BLaER1 (cell line): ENCODE results near the gene NEK9.
"Not testable (repeated sequence)": the region's sequence is repeated elsewhere in the genome, so short reads cannot be mapped to it uniquely, and the experiment has no call there.

Experiments
- H3K27ac ChIP-seq: shearing (Covaris generic); formaldehyde crosslinking; 2 replicates; pipeline ENCODE4 v1.8.1; 2022
- H3K27me3 ChIP-seq: shearing (Covaris generic); formaldehyde crosslinking; 2 replicates; pipeline ENCODE4 v1.8.1; 2022
- H3K36me3 ChIP-seq: shearing (Covaris generic); formaldehyde crosslinking; 2 replicates; pipeline ENCODE4 v1.8.1; 2022
- H3K4me1 ChIP-seq: shearing (Covaris generic); formaldehyde crosslinking; 2 replicates; pipeline ENCODE4 v1.8.1; 2022
- H3K4me2 ChIP-seq: shearing (Covaris generic); formaldehyde crosslinking; 2 replicates; pipeline ENCODE4 v1.8.1; 2022
- H3K4me3 ChIP-seq: shearing (Covaris generic); formaldehyde crosslinking; 2 replicates; pipeline ENCODE4 v1.8.1; 2022
- H3K9ac ChIP-seq: shearing (Covaris generic); formaldehyde crosslinking; 2 replicates; pipeline ENCODE4 v1.8.1; 2022
- H3K9me3 ChIP-seq: shearing (Covaris generic); formaldehyde crosslinking; 2 replicates; pipeline ENCODE4 v1.8.1; 2022
- H4K20me1 ChIP-seq: shearing (Covaris generic); formaldehyde crosslinking; 2 replicates; pipeline ENCODE4 v1.8.1; 2022
- Cebpa-rat ChIP-seq: shearing (Covaris generic); IDR thresholded peaks from 2 replicates; pipeline ENCODE4 v1.8.1; 2022

NEK9 gene

DNA sequence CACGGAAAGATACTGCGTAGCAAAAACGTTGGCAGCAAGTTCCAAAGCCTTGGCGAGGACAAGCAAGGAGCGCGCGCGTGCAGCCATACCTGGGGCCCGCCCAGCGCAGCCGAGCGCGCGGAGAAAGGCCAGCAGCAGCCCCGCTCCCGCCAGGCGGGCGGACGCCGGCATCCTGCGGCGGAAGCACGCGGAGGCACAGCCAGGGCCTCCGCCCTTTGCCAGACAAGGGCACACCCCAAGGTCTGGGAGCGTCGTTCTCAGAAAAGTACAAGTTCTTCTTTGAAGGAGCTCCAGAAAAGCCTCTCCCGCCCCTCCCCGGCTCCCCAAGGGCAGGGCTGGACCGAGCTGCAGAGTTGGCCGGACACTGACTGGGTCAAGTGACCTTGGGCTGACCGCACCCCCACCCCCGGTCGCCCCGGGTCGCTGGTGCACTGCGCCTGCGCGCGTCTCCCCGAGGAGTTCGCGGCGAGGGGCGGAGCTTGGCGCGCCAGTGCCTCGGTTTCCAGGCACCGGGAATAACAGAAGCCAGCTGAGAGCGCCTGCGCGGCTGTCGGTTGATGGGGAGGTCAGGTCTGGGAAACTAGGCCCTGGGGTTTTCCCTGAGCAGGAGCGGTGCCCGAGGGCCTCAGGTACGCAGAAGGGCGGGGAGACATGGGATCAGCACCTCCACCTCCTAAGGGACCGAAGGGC is 57.6 kb downstream of the NEK9 start, which contains the start of gene ZC2HC1C:
ZC2HC1C (plus strand) TSS at position 521 of the 690 bp plus-strand sequence. CDS start 933 bp downstream, outside the sequence.
- peak within 1 kb of the TSS; percentile 75 for H3K4me2 ChIP-seq
- no peak within 1 kb of the TSS for H3K27ac ChIP-seq
- H3K9me3 ChIP-seq = no peaks in the 10 kb centered on the region
- peak within 1 kb of the TSS; percentile 42; the same call in 1 of the 2 replicates for H3K9ac ChIP-seq
- H3K4me1 ChIP-seq = peaks cover 25% of the 10 kb centered on the region
- no peaks in the 10 kb centered on the region for H3K36me3 ChIP-seq
- no peaks in the 10 kb centered on the region for H4K20me1 ChIP-seq
- H3K27me3 ChIP-seq = peaks cover 28% of the 10 kb centered on the region
- peak within 1 kb of the TSS; percentile 61 for H3K4me3 ChIP-seq
- no peak for TF ChIP-seq Cebpa-rat

- Histone ChIP-seq H3K9me3 (no peaks in the 10 kb centered on the region), H3K27me3 (peaks cover 28% of the 10 kb centered on the region), H3K4me3 (peak overlapping the region; percentile 61), H3K4me1 (peaks cover 26% of the 10 kb centered on the region), H3K4me2 (peak overlapping the region; percentile 75), H4K20me1 (no peaks in the 10 kb centered on the region), H3K27ac (no peak overlapping the region), H3K36me3 (no peaks in the 10 kb centered on the region), H3K9ac (peak overlapping the region; percentile 42; the same call in 1 of the 2 replicates)
- no peak for TF ChIP-seq Cebpa-rat
Observed at GRCh38 chr14:75068294-75069120, 58.3 kb downstream of the NEK9 start.

- H3K27me3 ChIP-seq = peaks cover 28% of the 10 kb centered on the region
- H3K36me3 ChIP-seq, H3K27ac ChIP-seq, H3K9ac ChIP-seq, H4K20me1 ChIP-seq, H3K4me2 ChIP-seq, H3K9me3 ChIP-seq, H3K4me3 ChIP-seq: not testable (repeated sequence)
- peaks cover 25% of the 10 kb centered on the region for H3K4me1 ChIP-seq
Observed at GRCh38 chr14:75067765-75068164, 59.1 kb downstream of the NEK9 start.

DNA sequence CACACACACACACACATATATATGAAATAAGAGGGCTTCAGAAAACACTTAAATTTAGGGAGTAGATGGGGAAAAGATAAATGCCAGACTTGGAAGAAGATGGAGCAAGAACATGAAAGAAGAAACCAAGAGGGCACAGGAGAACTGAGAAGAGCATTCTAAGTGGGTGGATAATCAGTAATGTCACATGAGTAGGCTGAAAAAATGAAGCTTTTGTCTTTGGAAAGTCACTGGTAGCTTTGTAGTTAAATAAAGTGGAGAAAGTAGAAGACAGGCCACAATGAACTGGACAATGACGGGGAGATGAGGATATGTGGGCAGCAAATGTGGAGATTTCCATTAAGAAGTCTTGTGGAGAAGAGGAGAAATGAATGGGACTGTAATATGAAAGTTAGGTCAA is 59.6 kb downstream of the NEK9 start:
- no peak overlapping the region for H3K27ac ChIP-seq
- peaks cover 28% of the 10 kb centered on the region for H3K27me3 ChIP-seq
- no peak overlapping the region for H3K4me3 ChIP-seq
- no peaks in the 10 kb centered on the region for H4K20me1 ChIP-seq
- no peak for TF ChIP-seq Cebpa-rat
- peaks cover 30% of the 10 kb centered on the region for H3K4me1 ChIP-seq
- no peak overlapping the region for H3K9ac ChIP-seq
- H3K9me3 ChIP-seq = no peaks in the 10 kb centered on the region
- H3K4me2 ChIP-seq = no peak overlapping the region
- H3K36me3 ChIP-seq = no peaks in the 10 kb centered on the region

DNA sequence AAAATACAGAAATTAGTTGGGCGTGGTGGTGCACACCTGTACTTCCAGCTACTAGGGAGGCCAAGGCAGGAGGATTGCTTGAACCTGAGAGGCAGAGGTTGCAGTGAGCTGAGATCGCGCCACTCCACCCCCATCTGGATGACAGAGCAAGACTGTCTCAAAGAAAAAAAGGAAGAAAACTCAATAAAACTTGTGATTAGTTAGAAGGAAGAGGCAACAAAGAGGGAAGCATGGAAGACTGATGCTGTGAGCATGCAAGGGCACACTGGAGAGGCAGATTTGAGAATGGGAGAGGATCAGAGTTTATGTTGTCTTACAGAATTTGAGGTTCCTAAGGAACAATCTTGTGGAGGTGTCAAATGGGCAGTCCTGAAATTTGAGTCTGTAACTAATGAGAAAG is 60.2 kb downstream of the NEK9 start:
- H3K4me3 ChIP-seq = no peak overlapping the region
- TF ChIP-seq Cebpa-rat = no peak
- H3K27me3 ChIP-seq = peaks cover 28% of the 10 kb centered on the region
- H3K36me3 ChIP-seq = no peaks in the 10 kb centered on the region
- no peak overlapping the region for H3K4me2 ChIP-seq
- H3K4me1 ChIP-seq = peaks cover 30% of the 10 kb centered on the region
- H3K27ac ChIP-seq = no peak overlapping the region
- no peaks in the 10 kb centered on the region for H3K9me3 ChIP-seq
- no peaks in the 10 kb centered on the region for H4K20me1 ChIP-seq
- no peak overlapping the region for H3K9ac ChIP-seq

DNA sequence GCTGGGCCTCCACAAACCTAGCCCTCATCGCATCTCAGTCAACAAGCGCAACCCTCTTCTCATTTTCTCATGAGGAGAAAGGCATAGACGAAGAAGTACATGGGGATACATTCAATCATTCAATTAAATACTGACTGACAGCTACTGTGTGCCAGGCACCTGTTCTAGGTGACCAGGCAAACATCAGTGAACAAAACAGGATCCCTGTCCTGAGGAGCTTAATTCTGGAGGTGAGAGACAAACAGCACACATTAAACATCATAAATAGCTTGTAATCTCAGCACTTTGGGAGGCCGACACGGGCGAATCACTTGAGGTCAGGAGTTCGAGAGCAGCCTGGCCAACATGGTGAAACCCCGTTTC is 62.7 kb downstream of the NEK9 start:
- peaks cover 25% of the 10 kb centered on the region for H3K4me1 ChIP-seq
- H3K4me3 ChIP-seq = peak overlapping the region; percentile 79
- peak overlapping the region; percentile 93 for H3K4me2 ChIP-seq
- TF ChIP-seq Cebpa-rat = no peak
- peaks cover 14% of the 10 kb centered on the region for H3K36me3 ChIP-seq
- H3K27ac ChIP-seq = no peak overlapping the region
- H3K9ac ChIP-seq = peak overlapping the region; percentile 82
- peaks cover 9% of the 10 kb centered on the region for H3K9me3 ChIP-seq
- H3K27me3 ChIP-seq = peaks cover 17% of the 10 kb centered on the region
- H4K20me1 ChIP-seq = no peaks in the 10 kb centered on the region

DNA sequence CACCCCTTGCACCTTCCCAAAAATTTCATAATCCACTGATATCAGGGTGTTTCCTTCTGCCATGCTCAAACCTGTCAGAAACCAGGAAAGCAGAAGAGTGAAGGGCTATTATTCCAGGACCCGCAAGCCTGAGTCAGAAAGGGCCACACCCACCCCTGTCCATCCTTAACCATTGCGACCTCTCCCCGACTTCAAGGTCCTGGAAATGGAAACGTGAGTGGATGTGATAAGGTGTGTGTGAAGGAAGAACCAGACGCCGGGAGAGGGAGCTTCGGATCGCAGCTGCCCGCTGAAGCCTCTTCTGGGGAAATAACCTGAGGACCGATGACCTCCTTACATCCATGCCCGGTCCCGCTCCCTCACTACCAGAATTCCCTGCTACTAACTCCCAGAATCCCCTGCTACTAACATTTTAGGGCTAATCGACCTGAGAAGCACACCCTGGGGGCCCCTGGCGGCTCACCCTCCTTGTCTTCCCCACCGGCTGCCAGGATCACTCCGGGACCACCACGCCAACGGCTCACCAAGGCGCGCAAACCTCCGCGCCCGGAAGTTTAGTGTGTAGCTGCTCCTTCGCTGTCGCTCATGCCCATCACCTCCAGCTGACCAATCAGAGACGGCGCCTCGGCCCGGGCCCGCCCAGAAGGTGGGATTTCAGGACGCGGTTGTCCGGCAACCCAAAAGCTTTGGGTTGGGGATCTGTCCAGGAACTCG is 63.2 kb downstream of the NEK9 start, which contains the start of gene ACYP1:
ACYP1 (minus strand) TSS at position 534 of the 714 bp plus-strand sequence; CDS start at position 63, 471 bp downstream.
- Histone ChIP-seq H4K20me1 (no peaks in the 10 kb centered on the region), H3K27ac (peak within 1 kb of the TSS; percentile 68), H3K27me3 (peaks cover 12% of the 10 kb centered on the region), H3K4me2 (peak within 1 kb of the TSS; percentile 93), H3K4me3 (peak within 1 kb of the TSS; percentile 79), H3K4me1 (peaks cover 20% of the 10 kb centered on the region), H3K36me3 (peaks cover 19% of the 10 kb centered on the region), H3K9me3 (peaks cover 9% of the 10 kb centered on the region), H3K9ac (peak within 1 kb of the TSS; percentile 82)
- TF ChIP-seq Cebpa-rat = no peak

DNA sequence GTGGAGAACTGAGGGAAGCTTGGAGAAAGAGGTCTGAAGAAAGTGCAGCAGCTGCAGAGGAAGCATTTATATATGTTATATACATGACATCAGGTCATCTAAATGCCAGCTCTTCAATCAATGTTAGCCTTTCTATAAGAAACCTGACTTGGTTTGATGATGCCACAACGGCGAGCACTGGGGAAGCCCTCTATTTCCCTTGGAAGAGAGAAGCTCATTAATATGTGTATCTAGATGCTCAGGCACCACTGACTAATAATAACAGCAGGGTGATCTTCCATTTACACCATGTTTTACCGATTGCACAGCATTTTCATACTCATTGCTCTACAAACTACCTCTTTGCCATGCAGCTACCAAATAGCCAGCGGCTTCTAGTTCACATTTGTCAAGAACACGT is 63.8 kb downstream of the NEK9 start:
- peak overlapping the region; percentile 82 for H3K9ac ChIP-seq
- peaks cover 20% of the 10 kb centered on the region for H3K36me3 ChIP-seq
- H3K4me1 ChIP-seq = peaks cover 16% of the 10 kb centered on the region
- no peaks in the 10 kb centered on the region for H4K20me1 ChIP-seq
- H3K27me3 ChIP-seq = peaks cover 5% of the 10 kb centered on the region
- peak overlapping the region; percentile 79 for H3K4me3 ChIP-seq
- peaks cover 9% of the 10 kb centered on the region for H3K9me3 ChIP-seq
- H3K27ac ChIP-seq = no peak overlapping the region
- H3K4me2 ChIP-seq = peak overlapping the region; percentile 93
- no peak for TF ChIP-seq Cebpa-rat

- Histone ChIP-seq H4K20me1 (no peaks in the 10 kb centered on the region), H3K4me2 (no peak overlapping the region), H3K27me3 (no peaks in the 10 kb centered on the region), H3K27ac (no peak overlapping the region), H3K9ac (no peak overlapping the region), H3K4me1 (peaks cover 16% of the 10 kb centered on the region), H3K4me3 (no peak overlapping the region), H3K36me3 (peaks cover 20% of the 10 kb centered on the region), H3K9me3 (peaks cover 9% of the 10 kb centered on the region)
- no peak for TF ChIP-seq Cebpa-rat
Observed at GRCh38 chr14:75060420-75060819, 66.4 kb downstream of the NEK9 start.
